Endothelial cell of umbilical vein (primary cell): ENCODE data around the gene C17orf107. TPM values are rescaled to one million over a fixed set of nuclear protein-coding genes. Genes with fewer than 3 reads are reported as not detected.

Experiments
- BruUV-seq: library from RNA; stranded (reverse); fragments of 400-500 nt; replicated peaks from 2 replicates; lab custom pipeline; 2021; lab: Mats Ljungman, UMichigan
- CTCF ChIA-PET: fragments of 300-600, 350-600 bp; sonication (Branson Sonifier 250); formaldehyde crosslinking; loops from one replicate; lab custom pipeline; 2021; ENCODE audit warnings: antibody characterized with exemption, inconsistent platforms; lab: Charles Lee
- POLR2A ChIA-PET: fragments of 300-600, 350-600 bp; sonication (Branson Sonifier 250); formaldehyde crosslinking; loops from one replicate; lab custom pipeline; 2021; ENCODE audit warnings: antibody characterized with exemption, inconsistent platforms; lab: Charles Lee
- DNase-seq: peaks from one replicate; pipeline ENCODE4 v3.0.0-alpha.2; 2011; ENCODE audit warnings: low read depth, low spot score
- FAIRE-seq: peaks from 2 replicates; lab custom pipeline; 2011; peaks lifted over from hg19 to GRCh38; lab: Jason Lieb, UNC
- H2AFZ ChIP-seq: 2 replicates; pipeline ENCODE4 v1.6.0; 2012; ENCODE audit warnings: low read depth, low read length, control low read depth, inconsistent platforms
- H3K27ac ChIP-seq: 2 replicates; pipeline ENCODE4 v1.5.1; 2011; ENCODE audit warnings: low read depth, mild to moderate bottlenecking, control low read depth, low read length, moderate library complexity; ENCODE audit not compliant: insufficient read depth
- H3K27me3 ChIP-seq, 2 experiments: 2 replicates each; pipeline versions ENCODE4 v1.6.0 to v1.6.1; 2011; ENCODE audit warnings: low read length in 2 of 2, mixed read lengths in 1 of 2; ENCODE audit not compliant: control insufficient read depth in 2 of 2, insufficient read depth in 2 of 2
- H3K36me3 ChIP-seq, 2 experiments: 2 replicates in 1 of 2; 3 replicates in 1 of 2; pipeline ENCODE4 v1.5.1; 2011; ENCODE audit warnings: low read length in 2 of 2, mild to moderate bottlenecking in 1 of 2, moderate library complexity in 1 of 2; ENCODE audit not compliant: control insufficient read depth in 2 of 2, insufficient read depth in 2 of 2; ENCODE audit errors: extremely low read depth in 1 of 2
- H3K4me1 ChIP-seq: 3 replicates; pipeline ENCODE4 v1.5.1; 2011; ENCODE audit warnings: mild to moderate bottlenecking, low read length; ENCODE audit not compliant: control insufficient read depth, insufficient read depth; ENCODE audit errors: extremely low read depth
- H3K4me2 ChIP-seq: 2 replicates; pipeline ENCODE4 v1.6.1; 2011; ENCODE audit warnings: low read length, control low read depth, mixed read lengths; ENCODE audit not compliant: insufficient read depth
- H3K4me3 ChIP-seq, 3 experiments: fragments of 200-600 bp in 1 of 3; sonication (generic), shearing (Covaris generic) in 1 of 3; replicated peaks in 1 of 3; 2 replicates each; pipeline ENCODE4 v1.5.1; 2011 to 2016; ENCODE audit warnings: control low read depth in 3 of 3, low read length in 3 of 3, mild to moderate bottlenecking in 2 of 3, inconsistent platforms in 1 of 3, low read depth in 1 of 3, moderate library complexity in 1 of 3; ENCODE audit not compliant: insufficient read depth in 1 of 3
- H3K79me2 ChIP-seq: 2 replicates; pipeline ENCODE4 v1.6.0; 2012; ENCODE audit warnings: low read length, inconsistent platforms; ENCODE audit not compliant: control insufficient read depth, insufficient read depth
- H3K9ac ChIP-seq: replicated peaks from 2 replicates; pipeline ENCODE3; 2011; ENCODE audit warnings: low read length, control low read depth; ENCODE audit not compliant: insufficient read depth; ENCODE audit errors: extremely low read depth
- H3K9me1 ChIP-seq: replicated peaks from 3 replicates; pipeline ENCODE4 v1.6.0; 2011; ENCODE audit warnings: mild to moderate bottlenecking, low read length; ENCODE audit not compliant: control insufficient read depth, insufficient read depth; ENCODE audit errors: extremely low read depth
- H3K9me3 ChIP-seq: replicated peaks from 2 replicates; pipeline ENCODE4 v1.5.1; 2012; ENCODE audit warnings: low read length, inconsistent platforms; ENCODE audit not compliant: control insufficient read depth, insufficient read depth
- H4K20me1 ChIP-seq: replicated peaks from 2 replicates; pipeline ENCODE3; 2011; ENCODE audit warnings: mild to moderate bottlenecking, low read length; ENCODE audit not compliant: control insufficient read depth, insufficient read depth; ENCODE audit errors: extremely low read depth
- CTCF ChIP-seq, 2 donors: IDR thresholded peaks; 1 replicate in 1 of 2; 2 replicates in 1 of 2; pipeline ENCODE4 v1.5.1; 2011; ENCODE audit warnings: low read length in 2 of 2, mild to moderate bottlenecking in 2 of 2, moderate library complexity in 2 of 2, control low read depth in 1 of 2, inconsistent platforms in 1 of 2, low read depth in 1 of 2; ENCODE audit not compliant: insufficient read depth in 1 of 2; ENCODE audit errors: extremely low read depth in 1 of 2
- EZH2 ChIP-seq: IDR thresholded peaks from 2 replicates; pipeline ENCODE4 v1.6.1; 2012; ENCODE audit warnings: borderline replicate concordance, low read depth, mild to moderate bottlenecking, moderate library complexity, low read length, inconsistent platforms; ENCODE audit not compliant: severe bottlenecking
- FOS ChIP-seq: IDR thresholded peaks from 2 replicates; pipeline ENCODE4 v1.6.1; 2011; ENCODE audit warnings: mild to moderate bottlenecking, low read length, moderate library complexity, borderline replicate concordance; ENCODE audit not compliant: insufficient read depth
- MAX ChIP-seq: IDR thresholded peaks from 2 replicates; pipeline ENCODE4 v1.6.1; 2011; ENCODE audit not compliant: insufficient read depth, insufficient read length
- MYC ChIP-seq: IDR thresholded peaks from one replicate; pipeline ENCODE4 v1.6.1; 2011; ENCODE audit warnings: mild to moderate bottlenecking, low read depth, low read length
- POLR2A ChIP-seq: IDR thresholded peaks from 2 replicates; pipeline ENCODE4 v1.6.1; 2012; ENCODE audit warnings: low read depth, mild to moderate bottlenecking, control low read depth, low read length
- POLR2AphosphoS5 ChIP-seq: IDR thresholded peaks from 2 replicates; pipeline ENCODE4 v1.6.1; 2012; ENCODE audit warnings: low read depth, mild to moderate bottlenecking, control low read depth, low read length, moderate library complexity; ENCODE audit not compliant: insufficient read depth
- dilution Hi-C: fragments of 300-500 bp; cut with MboI; formaldehyde crosslinking; loops from one replicate; pipeline ENCODE4 v1.15.0; 2019; ENCODE audit warnings: low sequenced_read_pairs; ENCODE audit not compliant: extremely low pct_ligation_motif_present
- intact Hi-C: fragments of 100-400 bp; cut with micrococcal nuclease; formaldehyde crosslinking; loops from one replicate; pipeline ENCODE4 v1.10.0; 2022
- polyA plus RNA-seq, 4 experiments: library from polyadenylated mRNA; depleted of rRNA in 3 of 4; stranded (reverse) in 3 of 4; unstranded in 1 of 4; fragments of >200 nt; gene quantifications; 2 replicates each; pipeline versions ENCODE4 v1.2.1 to v1.2.3, GENCODE V29; 2011 to 2012; ENCODE audit warnings: missing spikeins in 1 of 4
- total RNA-seq: library from RNA; stranded (reverse); gene quantifications from 2 replicates; pipeline ENCODE4 v1.2.3, GENCODE V29; 2021

The C17orf107 gene
- total and polyA plus RNA-seq, 2 donors (not counting 3 experiments of a cell fraction or from before 2014, with no cell fraction given) = 0.68 to 1.0 TPM

DNA sequence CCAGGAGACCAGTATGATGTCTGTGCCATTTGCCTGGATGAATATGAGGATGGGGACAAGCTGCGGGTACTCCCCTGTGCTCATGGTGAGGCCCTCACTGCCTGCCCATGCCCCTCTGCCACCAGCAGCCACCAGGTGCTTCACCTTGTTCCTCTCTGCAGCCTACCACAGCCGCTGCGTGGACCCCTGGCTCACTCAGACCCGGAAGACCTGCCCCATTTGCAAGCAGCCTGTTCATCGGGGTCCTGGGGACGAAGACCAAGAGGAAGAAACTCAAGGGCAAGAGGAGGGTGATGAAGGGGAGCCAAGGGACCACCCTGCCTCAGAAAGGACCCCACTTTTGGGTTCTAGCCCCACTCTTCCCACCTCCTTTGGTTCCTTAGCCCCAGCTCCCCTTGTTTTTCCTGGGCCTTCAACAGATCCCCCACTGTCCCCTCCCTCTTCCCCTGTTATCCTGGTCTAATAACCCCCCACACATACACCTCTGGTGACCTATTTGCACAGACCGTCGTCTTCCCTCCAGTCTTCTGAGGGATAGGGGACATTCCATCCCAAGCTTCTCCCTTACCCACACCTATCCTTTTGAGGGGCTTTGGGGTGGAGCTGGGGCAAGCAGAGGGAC is 45.3 kb downstream of the C17orf107 start:
- Histone ChIP-seq H3K4me1 (peaks cover 29% of the 10 kb centered on the region), H3K9me3 (no peaks in the 10 kb centered on the region), H4K20me1 (no peaks in the 10 kb centered on the region), H3K9me1 (no peaks in the 10 kb centered on the region), H3K4me2 (no peak overlapping the region), H3K9ac (peak overlapping the region; percentile 12), H3K36me3 (peaks cover 13 to 28% of the 10 kb centered on the region in 2 experiments), H3K27ac (peak overlapping the region; percentile 49), H3K4me3 (no peak overlapping the region), H3K27me3 (no peaks in the 10 kb centered on the region), H2AFZ (no peak overlapping the region), H3K79me2 (peaks cover 77% of the 10 kb centered on the region)
- intact Hi-C loops (no loop called here), dilution Hi-C loops (no loop called here)
- TF ChIP-seq POLR2AphosphoS5 (peak; percentile 53), MYC (no peak), CTCF (IDR thresholded peaks at IDR 0.05; ENCODE audit: extremely low read depth in 1 of 2, insufficient read depth in 1 of 2, low read depth in 1 of 2, low read length in 2 of 2) (no peak), POLR2A (no peak), FOS (no peak), EZH2 (no peak), MAX (no peak)
- ChIA-PET CTCF (interaction anchor here (2.0 kb wide), 1 partner anchor 36 kb away, joined by 8 read pairs; no protein-coding TSS in a partner anchor), POLR2A (interaction anchor here (1.7 kb wide), 1 partner anchor 23 kb away, joined by 5 read pairs; the partner anchor contains the start of gene SPAG7)
- no TSS peak for BruUV-seq
- FAIRE-seq (no peak), DNase-seq (no peak)
